Chondrocyte (in vitro differentiated cells): Measurements from ENCODE around the gene PDGFRA. TPM values are rescaled to one million over a fixed set of nuclear protein-coding genes. Genes with fewer than 3 reads are reported as not detected.

ENCODE experiments used
- DNase-seq: peaks from one replicate; pipeline ENCODE4 v3.0.0; 2021; ENCODE audit warnings: mixed read lengths, low spot score
- H3K27ac Mint-ChIP-seq: one replicate; pipeline ENCODE4 v1.8.0; 2021; ENCODE audit warnings: mild to moderate bottlenecking, moderate library complexity, mixed read lengths; ENCODE audit not compliant: unreplicated experiment
- H3K27me3 Mint-ChIP-seq: 2 replicates; pipeline ENCODE4 v1.8.0; 2021; ENCODE audit warnings: low read depth, mixed read lengths
- H3K36me3 Mint-ChIP-seq: 2 replicates; pipeline ENCODE4 v1.8.0; 2021; ENCODE audit warnings: low read depth, mixed read lengths
- H3K4me1 Mint-ChIP-seq: 2 replicates; pipeline ENCODE4 v1.8.0; 2021; ENCODE audit warnings: low read depth, mild to moderate bottlenecking, mixed read lengths
- H3K4me3 Mint-ChIP-seq: one replicate; pipeline ENCODE4 v1.8.0; 2021; ENCODE audit warnings: mild to moderate bottlenecking, moderate library complexity, mixed read lengths; ENCODE audit not compliant: unreplicated experiment
- H3K9me3 Mint-ChIP-seq: 2 replicates; pipeline ENCODE4 v1.8.0; 2021; ENCODE audit warnings: low read depth, mixed read lengths
- CTCF ChIP-seq: fragments of 200-600 bp; sonication (generic); IDR thresholded peaks from 2 replicates; pipeline ENCODE4 v1.5.0; 2021; ENCODE audit warnings: antibody characterized with exemption, mild to moderate bottlenecking, moderate library complexity
- total RNA-seq: library from RNA; stranded (reverse); gene quantifications from 3 replicates; pipeline ENCODE4 v1.2.1, GENCODE V29; 2021

Gene PDGFRA
- total RNA-seq, 1 donor from 2014 or later, result 62.7 TPM

GRCh38 chr4:54317690-54318089 is 88.6 kb downstream of the PDGFRA start:
- no peak for DNase-seq
- TF ChIP-seq CTCF, result no peak
- peaks cover 3% of the 10 kb centered on the region for H3K4me1 Mint-ChIP-seq
- peaks cover 3% of the 10 kb centered on the region for H3K27me3 Mint-ChIP-seq
- H3K36me3 Mint-ChIP-seq, result no peaks in the 10 kb centered on the region
- no peaks in the 10 kb centered on the region for H3K9me3 Mint-ChIP-seq
- no peak overlapping the region for H3K4me3 Mint-ChIP-seq
- H3K27ac Mint-ChIP-seq, result no peak overlapping the region

GRCh38 chr4:54318904-54319303 is 89.8 kb downstream of the PDGFRA start:
- Mint-ChIP-seq H3K36me3 (no peaks in the 10 kb centered on the region), H3K27me3 (no peaks in the 10 kb centered on the region), H3K4me3 (no peak overlapping the region), H3K27ac (no peak overlapping the region), H3K9me3 (no peaks in the 10 kb centered on the region), H3K4me1 (peaks cover 3% of the 10 kb centered on the region)
- no peak for DNase-seq
- TF ChIP-seq CTCF, result peak; percentile 89

- Mint-ChIP-seq H3K27ac (no peak overlapping the region), H3K9me3 (no peaks in the 10 kb centered on the region), H3K36me3 (no peaks in the 10 kb centered on the region), H3K27me3 (no peaks in the 10 kb centered on the region), H3K4me3 (no peak overlapping the region), H3K4me1 (peaks cover 3% of the 10 kb centered on the region)
- DNase-seq, result no peak
- no peak for TF ChIP-seq CTCF
These were observed 92.0 kb downstream of the PDGFRA start for GRCh38 chr4:54320826-54321685.

- TF ChIP-seq CTCF, result peak; percentile 94
- Mint-ChIP-seq H3K36me3 (no peaks in the 10 kb centered on the region), H3K4me3 (no peak overlapping the region), H3K9me3 (no peaks in the 10 kb centered on the region), H3K4me1 (peaks cover 6% of the 10 kb centered on the region), H3K27ac (no peak overlapping the region), H3K27me3 (no peaks in the 10 kb centered on the region)
- DNase-seq, result no peak
These were observed 93.8 kb downstream of the PDGFRA start for GRCh38 chr4:54322818-54323417.

- H3K9me3 Mint-ChIP-seq, result no peaks in the 10 kb centered on the region
- H3K4me3 Mint-ChIP-seq, result no peak overlapping the region
- H3K4me1 Mint-ChIP-seq, result peaks cover 22% of the 10 kb centered on the region
- H3K27ac Mint-ChIP-seq, result no peak overlapping the region
- no peak for TF ChIP-seq CTCF
- no peaks in the 10 kb centered on the region for H3K27me3 Mint-ChIP-seq
- no peak for DNase-seq
- H3K36me3 Mint-ChIP-seq, result no peaks in the 10 kb centered on the region
These were observed 101.8 kb downstream of the PDGFRA start for GRCh38 chr4:54330896-54331295.
